ENCODE data around the gene RASSF7. TPM values are rescaled to one million over a fixed set of nuclear protein-coding genes. Genes with fewer than 3 reads are reported as not detected.

Gene RASSF7
- polyA plus RNA-seq, 1 of the 3 experiments (the other 2 are of a cell fraction): 19.8 TPM

DNA sequence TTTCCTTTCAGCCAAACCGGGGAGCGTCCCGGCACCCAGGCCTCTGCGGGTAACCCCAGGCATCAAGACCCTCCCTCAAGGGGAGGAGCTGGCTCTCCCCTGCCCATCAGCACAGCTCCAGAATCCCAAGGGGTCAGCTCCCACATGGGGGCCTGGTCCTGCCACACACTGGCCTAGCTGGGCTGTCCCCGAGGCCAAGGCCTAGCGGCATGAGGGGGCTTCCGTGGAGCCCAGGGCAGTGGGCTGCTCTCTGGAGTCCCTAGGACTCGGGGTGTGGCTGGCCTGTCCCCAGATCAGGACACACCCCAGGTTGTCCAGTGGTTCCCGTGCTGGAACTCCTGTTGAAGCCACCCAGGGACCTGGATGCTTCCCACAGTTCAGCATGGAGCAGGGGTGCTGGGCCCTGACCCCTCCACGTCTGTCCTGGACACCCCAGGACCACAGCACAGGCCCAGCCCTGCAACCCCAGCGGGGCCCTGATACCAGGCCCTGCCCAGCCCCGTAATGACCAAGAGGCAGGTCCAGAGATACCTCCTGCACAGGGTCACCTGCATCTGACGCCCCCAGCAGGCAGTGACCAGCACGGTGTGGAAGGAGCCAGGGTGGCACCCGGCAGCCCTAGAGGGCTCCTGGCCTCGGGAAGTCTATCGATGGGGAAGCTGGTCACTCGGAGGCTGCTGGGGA lies 30.9 kb upstream of the RASSF7 start:
- Histone ChIP-seq H3K4me2 (no peak overlapping the region), H3K36me3 (replicated peaks in 1 of 2; ENCODE audit: control insufficient read depth in 1 of 2, insufficient read depth in 2 of 2, low read length in 1 of 2) (peaks cover 0 to 27% of the 10 kb centered on the region in 2 experiments), H4K20me1 (ENCODE audit: insufficient read depth) (peaks cover 10% of the 10 kb centered on the region; the same call in 1 of the 2 replicates), H3K79me2 (ENCODE audit: insufficient read depth) (peaks cover 15% of the 10 kb centered on the region), H3K4me3 (ENCODE audit: low read depth in 2 of 2, low read length in 1 of 2) (no peak overlapping the region), H3K9ac (no peak overlapping the region), H3F3A (replicated peaks; ENCODE audit: insufficient read depth) (no peaks in the 10 kb centered on the region), H3K9me3 (no peaks in the 10 kb centered on the region), H2AFZ (ENCODE audit: low read depth) (no peak overlapping the region), H3K27ac (ENCODE audit: low read depth in 2 of 2, low read length in 1 of 2) (no peak overlapping the region), H3K27me3 (ENCODE audit: insufficient read depth) (no peaks in the 10 kb centered on the region), H3K9me2 (no peaks in the 10 kb centered on the region), H3K4me1 (ENCODE audit: control insufficient read depth in 1 of 2, insufficient read depth in 2 of 2, low read depth in 1 of 2, low read length in 1 of 2) (peaks cover 0 to 10% of the 10 kb centered on the region in 2 experiments; a peak in 1 of 4 replicates)
- 90% methylated on average over 8 of the region's 18 CpGs for WGBS (ENCODE audit: low lambda C conversion rate)
- TF ChIP-seq TEAD4 (IDR thresholded peaks at IDR 0.05; ENCODE audit: borderline replicate concordance, insufficient read depth): no peak
- TF ChIP-seq, protein P1, sequence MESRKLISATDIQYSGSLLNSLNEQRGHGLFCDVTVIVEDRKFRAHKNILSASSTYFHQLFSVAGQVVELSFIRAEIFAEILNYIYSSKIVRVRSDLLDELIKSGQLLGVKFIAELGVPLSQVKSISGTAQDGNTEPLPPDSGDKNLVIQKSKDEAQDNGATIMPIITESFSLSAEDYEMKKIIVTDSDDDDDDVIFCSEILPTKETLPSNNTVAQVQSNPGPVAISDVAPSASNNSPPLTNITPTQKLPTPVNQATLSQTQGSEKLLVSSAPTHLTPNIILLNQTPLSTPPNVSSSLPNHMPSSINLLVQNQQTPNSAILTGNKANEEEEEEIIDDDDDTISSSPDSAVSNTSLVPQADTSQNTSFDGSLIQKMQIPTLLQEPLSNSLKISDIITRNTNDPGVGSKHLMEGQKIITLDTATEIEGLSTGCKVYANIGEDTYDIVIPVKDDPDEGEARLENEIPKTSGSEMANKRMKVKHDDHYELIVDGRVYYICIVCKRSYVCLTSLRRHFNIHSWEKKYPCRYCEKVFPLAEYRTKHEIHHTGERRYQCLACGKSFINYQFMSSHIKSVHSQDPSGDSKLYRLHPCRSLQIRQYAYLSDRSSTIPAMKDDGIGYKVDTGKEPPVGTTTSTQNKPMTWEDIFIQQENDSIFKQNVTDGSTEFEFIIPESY (IDR thresholded peaks at IDR 0.05; ENCODE audit: borderline replicate concordance, low read depth): no peak
- no peak for TF ChIP-seq GABPA (IDR thresholded peaks at IDR 0.05; ENCODE audit: low read depth)
- TF ChIP-seq GATA2 (CRISPR knock-in tag; IDR thresholded peaks at IDR 0.05): no peak
- TF ChIP-seq SMC3 (IDR thresholded peaks at IDR 0.05; ENCODE audit: low read depth, low read length): no peak
- TF ChIP-seq FOXM1 (IDR thresholded peaks at IDR 0.05; ENCODE audit: low read depth): no peak
- no peak for TF ChIP-seq FOSL2 (IDR thresholded peaks at IDR 0.05; ENCODE audit: borderline replicate concordance, low read depth)
- TF ChIP-seq RAD21 (IDR thresholded peaks at IDR 0.05; ENCODE audit: low read length): no peak
- no peak for TF ChIP-seq SIN3A (IDR thresholded peaks at IDR 0.05; ENCODE audit: borderline replicate concordance, low read depth, low read length)
- TF ChIP-seq JUND (IDR thresholded peaks at IDR 0.05): no peak
- no peak for TF ChIP-seq TCF12 (IDR thresholded peaks at IDR 0.05)
- no peak for TF ChIP-seq YY1 (IDR thresholded peaks at IDR 0.05; ENCODE audit: low read depth)
- TF ChIP-seq, protein P2, sequence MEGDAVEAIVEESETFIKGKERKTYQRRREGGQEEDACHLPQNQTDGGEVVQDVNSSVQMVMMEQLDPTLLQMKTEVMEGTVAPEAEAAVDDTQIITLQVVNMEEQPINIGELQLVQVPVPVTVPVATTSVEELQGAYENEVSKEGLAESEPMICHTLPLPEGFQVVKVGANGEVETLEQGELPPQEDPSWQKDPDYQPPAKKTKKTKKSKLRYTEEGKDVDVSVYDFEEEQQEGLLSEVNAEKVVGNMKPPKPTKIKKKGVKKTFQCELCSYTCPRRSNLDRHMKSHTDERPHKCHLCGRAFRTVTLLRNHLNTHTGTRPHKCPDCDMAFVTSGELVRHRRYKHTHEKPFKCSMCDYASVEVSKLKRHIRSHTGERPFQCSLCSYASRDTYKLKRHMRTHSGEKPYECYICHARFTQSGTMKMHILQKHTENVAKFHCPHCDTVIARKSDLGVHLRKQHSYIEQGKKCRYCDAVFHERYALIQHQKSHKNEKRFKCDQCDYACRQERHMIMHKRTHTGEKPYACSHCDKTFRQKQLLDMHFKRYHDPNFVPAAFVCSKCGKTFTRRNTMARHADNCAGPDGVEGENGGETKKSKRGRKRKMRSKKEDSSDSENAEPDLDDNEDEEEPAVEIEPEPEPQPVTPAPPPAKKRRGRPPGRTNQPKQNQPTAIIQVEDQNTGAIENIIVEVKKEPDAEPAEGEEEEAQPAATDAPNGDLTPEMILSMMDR (IDR thresholded peaks at IDR 0.05): no peak
- no peak for TF ChIP-seq NRF1 (IDR thresholded peaks at IDR 0.05; ENCODE audit: low read depth, low read length)
- TF ChIP-seq, protein P3, sequence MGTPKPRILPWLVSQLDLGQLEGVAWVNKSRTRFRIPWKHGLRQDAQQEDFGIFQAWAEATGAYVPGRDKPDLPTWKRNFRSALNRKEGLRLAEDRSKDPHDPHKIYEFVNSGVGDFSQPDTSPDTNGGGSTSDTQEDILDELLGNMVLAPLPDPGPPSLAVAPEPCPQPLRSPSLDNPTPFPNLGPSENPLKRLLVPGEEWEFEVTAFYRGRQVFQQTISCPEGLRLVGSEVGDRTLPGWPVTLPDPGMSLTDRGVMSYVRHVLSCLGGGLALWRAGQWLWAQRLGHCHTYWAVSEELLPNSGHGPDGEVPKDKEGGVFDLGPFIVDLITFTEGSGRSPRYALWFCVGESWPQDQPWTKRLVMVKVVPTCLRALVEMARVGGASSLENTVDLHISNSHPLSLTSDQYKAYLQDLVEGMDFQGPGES (IDR thresholded peaks at IDR 0.05; ENCODE audit: low read depth, low read length): no peak
- no peak for TF ChIP-seq CHD2 (IDR thresholded peaks at IDR 0.05; ENCODE audit: low read length, partially characterized antibody)
- no peak for TF ChIP-seq POLR2AphosphoS5 (IDR thresholded peaks at IDR 0.05; ENCODE audit: low read depth, low read length)
- ChIA-PET CTCF (interaction anchor here (1.0 kb wide), 1 partner anchor 11 kb away, joined by 3 read pairs; no protein-coding TSS in a partner anchor), POLR2A (no interaction called here)
- DNase-seq: no peak
